GM19397 (cell line): ENCODE data around the gene STUB1.

ENCODE experiments used
- ATAC-seq: cut with Tn5 transposase; IDR thresholded peaks from one replicate; pipeline ENCODE4 v1.9.1; 2021; ENCODE audit warnings: mild to moderate bottlenecking, moderate library complexity; ENCODE audit not compliant: unreplicated experiment

STUB1 gene

GRCh38 chr16:679814-680624 lies at the start of gene STUB1:
Gene STUB1 (plus strand): TSS chr16:680410. CDS start chr16:680526, 116 bp downstream.
- ATAC-seq, result peak; percentile 47

GRCh38 chr16:630815-631405 lies 49.3 kb upstream of the STUB1 start, which contains the start of gene WFIKKN1:
Gene WFIKKN1 (plus strand): TSS chr16:630985. CDS start chr16:631254, 269 bp downstream.
- ATAC-seq, result no peak

- no peak for ATAC-seq
Observed at GRCh38 chr16:631808-632358, 48.3 kb upstream of the STUB1 start.

GRCh38 chr16:632486-633335 lies 47.5 kb upstream of the STUB1 start:
- no peak for ATAC-seq

- ATAC-seq, result no peak
Observed at GRCh38 chr16:633336-634050, 46.7 kb upstream of the STUB1 start.

- ATAC-seq, result no peak
Observed at GRCh38 chr16:634051-634670, 46.0 kb upstream of the STUB1 start.

GRCh38 chr16:634996-635395 lies 45.2 kb upstream of the STUB1 start:
- ATAC-seq, result no peak

GRCh38 chr16:635573-636205 lies 44.5 kb upstream of the STUB1 start:
- ATAC-seq, result peak; percentile 5

GRCh38 chr16:636206-637080 lies 43.8 kb upstream of the STUB1 start, which contains the start of gene METTL26:
Gene METTL26 (minus strand): TSS chr16:636305. CDS start chr16:636290, 15 bp downstream.
- peak; percentile 69 for ATAC-seq

GRCh38 chr16:637081-638018 lies 42.9 kb upstream of the STUB1 start:
- ATAC-seq, result no peak

- no peak for ATAC-seq
Observed at GRCh38 chr16:638034-638543, 42.1 kb upstream of the STUB1 start.

- no peak for ATAC-seq
Observed at GRCh38 chr16:638836-639235, 41.4 kb upstream of the STUB1 start.

- no peak for ATAC-seq
Observed at GRCh38 chr16:640614-641013, 39.6 kb upstream of the STUB1 start.

- peak; percentile 43 for ATAC-seq
Observed at GRCh38 chr16:641326-642188, 38.7 kb upstream of the STUB1 start, which contains the start of gene MCRIP2. Gene MCRIP2 (plus strand): TSS chr16:641828. CDS start chr16:641992, 164 bp downstream.

- ATAC-seq, result peak; percentile 35
Observed at GRCh38 chr16:642189-643049, 37.8 kb upstream of the STUB1 start.
